ENCODE measurements around the gene IL12A. TPM values are rescaled to one million over a fixed set of nuclear protein-coding genes. Genes with fewer than 3 reads are reported as not detected.

The IL12A gene
- total RNA-seq, 1 experiment from 2014 or later, result 1.0 TPM

DNA sequence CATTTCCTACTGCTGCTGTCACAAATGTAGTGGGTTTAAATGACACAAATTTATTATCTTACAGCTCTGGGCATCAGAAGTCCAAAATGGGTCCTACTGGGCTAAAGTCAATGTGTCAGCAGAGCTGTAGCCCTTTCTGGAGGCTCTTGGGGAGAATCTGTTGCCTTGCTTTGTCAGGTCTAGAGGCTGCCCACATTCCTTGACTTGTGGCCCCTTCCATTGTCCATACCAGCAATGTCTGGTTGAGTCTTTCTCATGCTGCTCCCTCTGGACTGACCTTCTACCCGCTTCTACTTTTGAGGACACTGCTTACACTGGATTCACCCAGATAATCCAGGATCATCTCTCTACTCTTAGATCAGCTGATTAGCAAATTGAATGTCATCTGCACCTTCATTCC lies 3.0 kb downstream of the IL12A start (continued):
- TF ChIP-seq, protein P1, sequence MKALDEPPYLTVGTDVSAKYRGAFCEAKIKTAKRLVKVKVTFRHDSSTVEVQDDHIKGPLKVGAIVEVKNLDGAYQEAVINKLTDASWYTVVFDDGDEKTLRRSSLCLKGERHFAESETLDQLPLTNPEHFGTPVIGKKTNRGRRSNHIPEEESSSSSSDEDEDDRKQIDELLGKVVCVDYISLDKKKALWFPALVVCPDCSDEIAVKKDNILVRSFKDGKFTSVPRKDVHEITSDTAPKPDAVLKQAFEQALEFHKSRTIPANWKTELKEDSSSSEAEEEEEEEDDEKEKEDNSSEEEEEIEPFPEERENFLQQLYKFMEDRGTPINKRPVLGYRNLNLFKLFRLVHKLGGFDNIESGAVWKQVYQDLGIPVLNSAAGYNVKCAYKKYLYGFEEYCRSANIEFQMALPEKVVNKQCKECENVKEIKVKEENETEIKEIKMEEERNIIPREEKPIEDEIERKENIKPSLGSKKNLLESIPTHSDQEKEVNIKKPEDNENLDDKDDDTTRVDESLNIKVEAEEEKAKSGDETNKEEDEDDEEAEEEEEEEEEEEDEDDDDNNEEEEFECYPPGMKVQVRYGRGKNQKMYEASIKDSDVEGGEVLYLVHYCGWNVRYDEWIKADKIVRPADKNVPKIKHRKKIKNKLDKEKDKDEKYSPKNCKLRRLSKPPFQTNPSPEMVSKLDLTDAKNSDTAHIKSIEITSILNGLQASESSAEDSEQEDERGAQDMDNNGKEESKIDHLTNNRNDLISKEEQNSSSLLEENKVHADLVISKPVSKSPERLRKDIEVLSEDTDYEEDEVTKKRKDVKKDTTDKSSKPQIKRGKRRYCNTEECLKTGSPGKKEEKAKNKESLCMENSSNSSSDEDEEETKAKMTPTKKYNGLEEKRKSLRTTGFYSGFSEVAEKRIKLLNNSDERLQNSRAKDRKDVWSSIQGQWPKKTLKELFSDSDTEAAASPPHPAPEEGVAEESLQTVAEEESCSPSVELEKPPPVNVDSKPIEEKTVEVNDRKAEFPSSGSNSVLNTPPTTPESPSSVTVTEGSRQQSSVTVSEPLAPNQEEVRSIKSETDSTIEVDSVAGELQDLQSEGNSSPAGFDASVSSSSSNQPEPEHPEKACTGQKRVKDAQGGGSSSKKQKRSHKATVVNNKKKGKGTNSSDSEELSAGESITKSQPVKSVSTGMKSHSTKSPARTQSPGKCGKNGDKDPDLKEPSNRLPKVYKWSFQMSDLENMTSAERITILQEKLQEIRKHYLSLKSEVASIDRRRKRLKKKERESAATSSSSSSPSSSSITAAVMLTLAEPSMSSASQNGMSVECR (CRISPR knock-in tag; IDR thresholded peaks at IDR 0.05; ENCODE audit: borderline replicate concordance), result no peak
- TF ChIP-seq EMX1 (CRISPR knock-in tag; IDR thresholded peaks at IDR 0.05) (no peak), ZNF263 (CRISPR knock-in tag; IDR thresholded peaks at IDR 0.05; ENCODE audit: low read depth) (no peak), TP53 (CRISPR knock-in tag; IDR thresholded peaks at IDR 0.05) (no peak)
- TF ChIP-seq, protein P2, sequence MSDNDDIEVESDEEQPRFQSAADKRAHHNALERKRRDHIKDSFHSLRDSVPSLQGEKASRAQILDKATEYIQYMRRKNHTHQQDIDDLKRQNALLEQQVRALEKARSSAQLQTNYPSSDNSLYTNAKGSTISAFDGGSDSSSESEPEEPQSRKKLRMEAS (CRISPR knock-in tag; IDR thresholded peaks at IDR 0.05), result no peak

DNA sequence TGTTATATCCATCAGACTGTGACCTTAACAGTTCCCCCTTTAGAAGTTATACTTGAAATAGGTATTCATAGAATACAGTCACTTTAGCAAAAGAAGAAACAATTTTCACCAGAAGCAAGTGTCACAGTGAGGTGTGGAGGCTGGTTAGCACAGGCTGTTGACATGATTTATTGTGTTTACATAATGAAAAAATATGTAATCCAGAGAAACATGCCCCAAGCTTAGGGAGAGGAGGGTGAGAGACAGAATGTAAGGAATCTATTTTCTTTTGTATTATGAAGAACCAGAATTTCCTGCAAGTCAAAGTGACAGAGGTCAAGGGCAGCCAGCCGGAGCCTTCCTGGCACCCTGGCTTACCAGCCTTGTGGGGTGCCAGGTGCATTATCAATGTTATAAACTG lies 4.0 kb downstream of the IL12A start:
- CTCF ChIA-PET, result no interaction called here
- ATAC-seq, result no peak
- no peak for DNase-seq (ENCODE audit: low spot score)
- peaks cover 29% of the 10 kb centered on the region for H3K27me3 Mint-ChIP-seq (ENCODE audit: low read depth)
- no peak overlapping the region for H3K4me3 Mint-ChIP-seq
- H3K4me1 Mint-ChIP-seq, result peaks cover 37% of the 10 kb centered on the region
- POLR2A ChIA-PET, result no interaction called here
- peaks cover 12% of the 10 kb centered on the region for H3K9me3 Mint-ChIP-seq
- no peak for TF ChIP-seq ETV6 (CRISPR knock-in tag; IDR thresholded peaks at IDR 0.05)
- TF ChIP-seq, protein P3, sequence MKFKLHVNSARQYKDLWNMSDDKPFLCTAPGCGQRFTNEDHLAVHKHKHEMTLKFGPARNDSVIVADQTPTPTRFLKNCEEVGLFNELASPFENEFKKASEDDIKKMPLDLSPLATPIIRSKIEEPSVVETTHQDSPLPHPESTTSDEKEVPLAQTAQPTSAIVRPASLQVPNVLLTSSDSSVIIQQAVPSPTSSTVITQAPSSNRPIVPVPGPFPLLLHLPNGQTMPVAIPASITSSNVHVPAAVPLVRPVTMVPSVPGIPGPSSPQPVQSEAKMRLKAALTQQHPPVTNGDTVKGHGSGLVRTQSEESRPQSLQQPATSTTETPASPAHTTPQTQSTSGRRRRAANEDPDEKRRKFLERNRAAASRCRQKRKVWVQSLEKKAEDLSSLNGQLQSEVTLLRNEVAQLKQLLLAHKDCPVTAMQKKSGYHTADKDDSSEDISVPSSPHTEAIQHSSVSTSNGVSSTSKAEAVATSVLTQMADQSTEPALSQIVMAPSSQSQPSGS (CRISPR knock-in tag; IDR thresholded peaks at IDR 0.05; ENCODE audit: borderline replicate concordance, low read depth), result no peak
- TF ChIP-seq ZNF671 (CRISPR knock-in tag; IDR thresholded peaks at IDR 0.05), result no peak
- no peak for TF ChIP-seq SP1 (CRISPR knock-in tag; conservative IDR thresholded peaks at IDR 0.05)
- no peak for TF ChIP-seq ATF1 (CRISPR knock-in tag; IDR thresholded peaks at IDR 0.05)
- TF ChIP-seq SMAD3 (CRISPR knock-in tag; IDR thresholded peaks at IDR 0.05; ENCODE audit: borderline replicate concordance), result no peak
- TF ChIP-seq ZNF263 (CRISPR knock-in tag; IDR thresholded peaks at IDR 0.05; ENCODE audit: low read depth), result no peak
- H3K27ac Mint-ChIP-seq, result no peak overlapping the region
- peaks cover 16% of the 10 kb centered on the region for H3K36me3 Mint-ChIP-seq

DNA sequence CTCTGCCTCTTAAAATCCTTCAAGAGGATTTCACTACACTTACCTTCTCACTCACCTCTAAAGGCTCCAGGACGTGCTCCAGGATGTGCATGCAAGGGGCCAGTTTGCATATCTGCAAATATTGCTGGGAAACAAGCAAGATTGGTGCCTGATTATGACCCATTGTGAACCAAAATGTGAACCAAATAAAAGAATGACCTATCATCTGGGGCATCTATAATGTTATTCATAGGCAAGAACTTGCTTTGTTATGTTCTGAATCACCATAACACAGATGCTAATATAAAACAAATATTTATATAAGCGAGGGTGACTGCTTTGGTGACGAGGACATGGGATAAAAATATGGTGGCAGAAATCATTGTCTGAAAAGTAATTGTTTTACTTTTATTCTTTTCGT lies 5.5 kb downstream of the IL12A start:
- Mint-ChIP-seq H3K27ac (no peak overlapping the region), H3K4me3 (no peak overlapping the region), H3K36me3 (peaks cover 16% of the 10 kb centered on the region), H3K4me1 (peaks cover 30% of the 10 kb centered on the region), H3K9me3 (peaks cover 12% of the 10 kb centered on the region), H3K27me3 (ENCODE audit: low read depth) (peaks cover 16% of the 10 kb centered on the region)
- DNase-seq (ENCODE audit: low spot score) (no peak), ATAC-seq (peak; percentile 30)
- ChIA-PET CTCF (interaction anchor here (1.1 kb wide), 1 partner anchor 12 kb away, joined by 6 read pairs; no protein-coding TSS in a partner anchor), POLR2A (no interaction called here)
- TF ChIP-seq NFE2L1 (CRISPR knock-in tag; IDR thresholded peaks at IDR 0.05) (no peak), TEAD1 (CRISPR knock-in tag; IDR thresholded peaks at IDR 0.05) (no peak), NFATC4 (CRISPR knock-in tag; IDR thresholded peaks at IDR 0.05) (no peak), NFYB (CRISPR knock-in tag; conservative IDR thresholded peaks at IDR 0.05; ENCODE audit: low read depth) (no peak), ZNF671 (CRISPR knock-in tag; IDR thresholded peaks at IDR 0.05) (no peak), ZNF317 (CRISPR knock-in tag; IDR thresholded peaks at IDR 0.05; ENCODE audit: borderline replicate concordance, low read depth) (no peak), ELF4 (CRISPR knock-in tag; IDR thresholded peaks at IDR 0.05; ENCODE audit: low read depth) (no peak), JAZF1 (CRISPR knock-in tag; IDR thresholded peaks at IDR 0.05) (no peak), OVOL2 (CRISPR knock-in tag; IDR thresholded peaks at IDR 0.05; ENCODE audit: borderline replicate concordance) (no peak), ZNF423 (CRISPR knock-in tag; IDR thresholded peaks at IDR 0.05) (no peak), ZBTB21 (CRISPR knock-in tag; IDR thresholded peaks at IDR 0.05; ENCODE audit: borderline replicate concordance) (no peak)
- TF ChIP-seq, protein P4, sequence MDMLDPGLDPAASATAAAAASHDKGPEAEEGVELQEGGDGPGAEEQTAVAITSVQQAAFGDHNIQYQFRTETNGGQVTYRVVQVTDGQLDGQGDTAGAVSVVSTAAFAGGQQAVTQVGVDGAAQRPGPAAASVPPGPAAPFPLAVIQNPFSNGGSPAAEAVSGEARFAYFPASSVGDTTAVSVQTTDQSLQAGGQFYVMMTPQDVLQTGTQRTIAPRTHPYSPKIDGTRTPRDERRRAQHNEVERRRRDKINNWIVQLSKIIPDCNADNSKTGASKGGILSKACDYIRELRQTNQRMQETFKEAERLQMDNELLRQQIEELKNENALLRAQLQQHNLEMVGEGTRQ (CRISPR knock-in tag; IDR thresholded peaks at IDR 0.05), result no peak
- TF ChIP-seq, protein P5, sequence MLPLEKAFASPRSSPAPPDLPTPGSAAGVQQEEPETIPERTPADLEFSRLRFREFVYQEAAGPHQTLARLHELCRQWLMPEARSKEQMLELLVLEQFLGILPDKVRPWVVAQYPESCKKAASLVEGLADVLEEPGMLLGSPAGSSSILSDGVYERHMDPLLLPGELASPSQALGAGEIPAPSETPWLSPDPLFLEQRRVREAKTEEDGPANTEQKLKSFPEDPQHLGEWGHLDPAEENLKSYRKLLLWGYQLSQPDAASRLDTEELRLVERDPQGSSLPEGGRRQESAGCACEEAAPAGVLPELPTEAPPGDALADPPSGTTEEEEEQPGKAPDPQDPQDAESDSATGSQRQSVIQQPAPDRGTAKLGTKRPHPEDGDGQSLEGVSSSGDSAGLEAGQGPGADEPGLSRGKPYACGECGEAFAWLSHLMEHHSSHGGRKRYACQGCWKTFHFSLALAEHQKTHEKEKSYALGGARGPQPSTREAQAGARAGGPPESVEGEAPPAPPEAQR (CRISPR knock-in tag; IDR thresholded peaks at IDR 0.05), result no peak
- TF ChIP-seq, protein P3 (CRISPR knock-in tag; IDR thresholded peaks at IDR 0.05; ENCODE audit: borderline replicate concordance, low read depth), result no peak
- TF ChIP-seq, protein P6, sequence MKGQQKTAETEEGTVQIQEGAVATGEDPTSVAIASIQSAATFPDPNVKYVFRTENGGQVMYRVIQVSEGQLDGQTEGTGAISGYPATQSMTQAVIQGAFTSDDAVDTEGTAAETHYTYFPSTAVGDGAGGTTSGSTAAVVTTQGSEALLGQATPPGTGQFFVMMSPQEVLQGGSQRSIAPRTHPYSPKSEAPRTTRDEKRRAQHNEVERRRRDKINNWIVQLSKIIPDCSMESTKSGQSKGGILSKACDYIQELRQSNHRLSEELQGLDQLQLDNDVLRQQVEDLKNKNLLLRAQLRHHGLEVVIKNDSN (CRISPR knock-in tag; IDR thresholded peaks at IDR 0.05), result no peak

All from WTC11 (cell line).